GM20000 (cell line): Measurements from ENCODE around the gene PAX1.

Experiments used
- DNase-seq: peaks from one replicate; pipeline ENCODE4 v3.0.0; 2012; ENCODE audit warnings: low spot score
- TF ChIP-seq, protein P1 (sequence below): IDR thresholded peaks from 2 replicates; pipeline ENCODE4 v1.5.1; 2012; ENCODE audit warnings: mild to moderate bottlenecking, control low read depth; ENCODE audit errors: extremely low read depth, missing control alignments

The PAX1 gene

GRCh38 chr20:21677261-21677660 lies 28.2 kb upstream of the PAX1 start:
- no peak for DNase-seq
- TF ChIP-seq, protein P1, sequence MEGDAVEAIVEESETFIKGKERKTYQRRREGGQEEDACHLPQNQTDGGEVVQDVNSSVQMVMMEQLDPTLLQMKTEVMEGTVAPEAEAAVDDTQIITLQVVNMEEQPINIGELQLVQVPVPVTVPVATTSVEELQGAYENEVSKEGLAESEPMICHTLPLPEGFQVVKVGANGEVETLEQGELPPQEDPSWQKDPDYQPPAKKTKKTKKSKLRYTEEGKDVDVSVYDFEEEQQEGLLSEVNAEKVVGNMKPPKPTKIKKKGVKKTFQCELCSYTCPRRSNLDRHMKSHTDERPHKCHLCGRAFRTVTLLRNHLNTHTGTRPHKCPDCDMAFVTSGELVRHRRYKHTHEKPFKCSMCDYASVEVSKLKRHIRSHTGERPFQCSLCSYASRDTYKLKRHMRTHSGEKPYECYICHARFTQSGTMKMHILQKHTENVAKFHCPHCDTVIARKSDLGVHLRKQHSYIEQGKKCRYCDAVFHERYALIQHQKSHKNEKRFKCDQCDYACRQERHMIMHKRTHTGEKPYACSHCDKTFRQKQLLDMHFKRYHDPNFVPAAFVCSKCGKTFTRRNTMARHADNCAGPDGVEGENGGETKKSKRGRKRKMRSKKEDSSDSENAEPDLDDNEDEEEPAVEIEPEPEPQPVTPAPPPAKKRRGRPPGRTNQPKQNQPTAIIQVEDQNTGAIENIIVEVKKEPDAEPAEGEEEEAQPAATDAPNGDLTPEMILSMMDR: no peak

DNA sequence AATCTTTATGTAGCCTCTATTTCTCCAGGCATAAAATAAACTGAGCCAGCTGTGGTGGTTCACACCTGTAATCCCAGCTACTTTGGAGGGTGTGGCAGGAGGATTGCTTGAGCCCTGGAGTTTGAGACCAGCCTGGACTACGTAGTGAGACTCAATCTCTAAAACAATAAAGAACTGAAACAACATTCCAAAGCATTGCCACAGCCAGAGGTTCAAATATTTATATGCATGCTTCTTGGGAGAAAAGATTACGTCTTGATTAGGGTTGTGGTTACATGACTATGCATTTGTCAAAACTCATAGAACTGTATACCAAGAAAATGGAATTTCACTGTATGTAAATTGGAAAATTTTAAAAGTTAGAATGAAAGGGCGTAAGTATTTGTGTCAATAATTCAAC lies 27.7 kb upstream of the PAX1 start:
- DNase-seq: no peak
- TF ChIP-seq, protein P1: no peak

- TF ChIP-seq, protein P1: no peak
- DNase-seq: no peak
Observed at GRCh38 chr20:21681234-21681921, 24.1 kb upstream of the PAX1 start.

GRCh38 chr20:21681922-21682318 lies 23.5 kb upstream of the PAX1 start:
- TF ChIP-seq, protein P1: no peak

DNA sequence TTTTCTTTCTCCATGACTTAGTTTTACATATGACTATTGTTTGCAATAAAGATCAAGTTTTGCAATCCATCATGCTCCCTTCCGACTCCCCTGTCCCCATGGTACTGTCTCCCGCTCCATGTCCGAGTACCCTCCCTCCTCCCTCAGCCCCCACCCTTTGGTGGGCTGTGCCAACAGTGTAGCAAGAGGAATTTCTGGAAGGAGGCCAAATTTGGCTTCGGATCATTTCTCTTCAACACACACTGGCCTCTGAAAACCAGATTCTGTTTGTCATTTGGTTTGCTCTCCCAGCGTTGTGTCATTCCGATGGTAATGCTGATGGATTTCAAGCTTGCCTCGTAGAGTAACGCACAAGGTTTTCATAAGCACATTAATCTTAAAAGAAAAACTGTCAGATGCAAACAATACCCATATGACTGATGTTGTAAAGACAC lies 22.9 kb upstream of the PAX1 start:
- no peak for DNase-seq
- TF ChIP-seq, protein P1: no peak

More at GRCh38 chr20:21681922-21682318, 23.5 kb upstream of the PAX1 start:
- no peak for DNase-seq

GRCh38 chr20:21684671-21685070 lies 20.8 kb upstream of the PAX1 start:
- DNase-seq: no peak
- TF ChIP-seq, protein P1: no peak

DNA sequence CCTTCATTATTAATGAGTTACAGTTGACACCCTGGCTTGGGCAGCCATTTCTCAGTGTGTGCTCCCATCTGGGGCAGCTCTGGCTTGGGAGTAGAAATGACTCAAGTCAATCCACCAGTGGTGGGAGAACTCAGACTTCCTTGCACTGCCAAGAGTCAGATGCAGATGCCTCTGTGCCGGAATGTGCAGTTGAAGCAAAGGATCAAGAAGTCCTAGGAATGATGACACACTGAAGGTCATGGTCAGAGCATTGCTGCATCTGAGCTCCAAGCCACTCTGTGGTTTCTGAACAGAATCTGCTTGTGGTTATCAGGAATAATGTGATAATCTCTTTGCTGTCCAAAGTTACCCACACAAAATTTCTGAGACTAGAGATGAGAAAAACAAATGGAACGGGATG lies 19.5 kb upstream of the PAX1 start:
- no peak for DNase-seq

More for the DNA sequence above, 19.5 kb upstream of the PAX1 start:
- TF ChIP-seq, protein P1: no peak
